ENCODE results near the gene URB2. TPM values are rescaled to one million over a fixed set of nuclear protein-coding genes. Genes with fewer than 3 reads are reported as not detected.
"Not testable (repeated sequence)": the region's sequence is repeated elsewhere in the genome, so short reads cannot be mapped to it uniquely, and the experiment has no call there.

Gene URB2
- total RNA-seq, 1 donor from 2014 or later = 16.6 TPM

DNA sequence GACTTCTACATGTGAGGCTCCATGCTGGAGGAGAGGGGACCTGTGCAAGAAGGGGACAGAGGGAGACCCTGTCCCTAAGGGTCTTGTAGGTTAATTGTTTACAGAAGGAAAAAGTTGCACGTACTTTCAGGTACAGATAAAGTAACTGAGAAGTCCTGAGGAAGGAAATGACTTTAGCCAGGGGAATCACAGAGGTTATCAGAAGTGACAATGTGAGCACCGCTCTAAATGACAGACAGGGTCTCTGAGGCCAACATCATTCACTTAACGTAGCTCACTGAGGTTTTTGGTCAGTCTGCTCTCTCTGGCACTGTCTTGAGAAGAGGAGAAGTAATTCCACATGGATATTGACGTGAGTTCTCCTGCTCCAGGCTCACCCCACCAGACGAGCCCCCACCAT is 12.1 kb upstream of the URB2 start:
- no peak for DNase-seq (ENCODE audit: low read depth, low spot score)

DNA sequence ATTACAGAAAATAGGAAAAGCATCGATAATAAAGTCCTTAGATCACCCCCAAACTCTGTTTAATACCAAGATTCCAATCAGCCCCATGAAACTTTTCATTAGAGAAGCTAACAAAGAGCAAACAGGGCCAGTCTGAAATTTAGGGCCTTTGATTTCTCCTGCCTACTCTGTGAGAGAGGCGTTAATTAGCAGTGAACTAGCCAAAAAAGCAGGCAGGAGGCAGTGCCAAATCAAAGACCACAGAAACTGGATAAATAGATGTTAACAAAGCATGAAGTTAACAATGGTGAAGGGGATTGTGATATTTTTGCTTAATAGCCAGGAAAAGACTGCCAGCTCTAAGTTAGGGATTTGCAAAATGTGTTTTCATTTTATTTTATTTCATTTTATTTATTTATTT is 11.3 kb upstream of the URB2 start:
- DNase-seq (ENCODE audit: low read depth, low spot score) = no peak

DNA sequence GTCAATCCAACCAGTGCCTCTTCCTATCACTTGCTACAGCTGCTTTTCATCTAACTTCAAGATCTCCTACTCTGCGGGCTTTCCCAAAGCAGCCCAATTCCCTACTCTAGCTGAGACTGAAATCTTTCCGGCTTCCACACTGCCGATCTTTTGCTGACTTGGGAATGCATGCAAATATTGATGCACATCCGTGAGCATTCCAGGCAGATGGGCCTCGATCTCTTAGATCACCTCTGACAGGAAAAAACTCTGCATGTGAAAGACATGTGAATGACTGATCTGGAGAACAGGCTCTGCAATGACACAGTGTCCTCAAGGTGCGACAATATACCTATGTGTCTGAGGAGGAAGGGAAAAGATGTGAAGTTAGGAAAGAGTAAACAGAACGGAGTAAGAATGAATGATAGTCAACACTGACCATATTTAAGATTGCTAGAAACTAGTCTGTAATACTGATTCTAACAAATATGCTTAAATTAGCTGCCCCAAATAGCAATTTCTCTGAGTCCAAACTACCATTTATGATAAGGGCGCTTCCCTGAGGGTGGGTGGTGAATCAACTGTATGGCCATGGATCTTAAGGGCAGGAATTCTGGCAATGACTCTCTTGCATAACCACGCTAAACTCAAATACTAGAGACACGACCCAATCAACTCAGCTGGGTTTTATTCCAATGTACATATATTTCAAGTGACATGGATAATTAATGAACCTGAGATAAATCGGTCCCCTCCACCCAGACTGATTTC is 8.5 kb upstream of the URB2 start:
- DNase-seq (ENCODE audit: low read depth, low spot score) = no peak

DNA sequence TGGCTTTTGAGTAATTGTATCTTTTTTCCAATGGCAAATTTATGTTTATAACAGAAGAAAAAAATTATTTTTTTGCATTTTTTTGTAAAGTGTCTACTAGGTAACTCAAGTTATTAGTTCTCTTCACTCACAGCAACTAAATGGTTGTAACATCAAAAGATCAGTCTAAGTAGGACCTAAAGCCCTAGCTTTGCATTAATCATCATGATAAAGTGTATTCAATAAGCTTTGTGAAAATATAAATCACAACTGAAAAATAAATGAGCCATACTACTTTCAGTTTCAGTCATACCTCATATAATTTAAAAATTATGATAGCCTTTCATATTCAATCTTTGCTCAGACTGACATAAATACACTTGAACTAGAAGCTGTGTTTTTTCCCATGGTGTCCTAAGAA is 7.0 kb upstream of the URB2 start:
- DNase-seq (ENCODE audit: low read depth, low spot score) = no peak

DNA sequence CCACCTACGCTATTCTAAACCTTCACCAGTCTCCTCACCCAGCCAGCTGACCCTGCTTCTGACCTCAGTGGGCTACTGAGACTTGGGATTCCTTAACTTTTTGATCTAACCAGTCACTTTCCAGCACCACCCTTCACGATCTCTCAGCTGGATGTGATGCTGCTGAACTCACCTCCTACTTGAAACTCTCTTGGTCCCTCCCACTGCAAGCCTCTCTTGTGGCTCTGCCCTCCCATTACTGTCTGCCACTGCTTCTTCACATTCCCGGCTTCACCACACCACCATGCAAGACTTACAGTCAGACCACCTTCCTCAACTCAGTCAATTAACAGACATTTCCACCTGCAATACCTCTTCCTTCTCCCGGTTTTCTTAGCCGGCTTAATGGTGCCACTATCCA is 6.4 kb upstream of the URB2 start:
- no peak for DNase-seq (ENCODE audit: low read depth, low spot score)

DNA sequence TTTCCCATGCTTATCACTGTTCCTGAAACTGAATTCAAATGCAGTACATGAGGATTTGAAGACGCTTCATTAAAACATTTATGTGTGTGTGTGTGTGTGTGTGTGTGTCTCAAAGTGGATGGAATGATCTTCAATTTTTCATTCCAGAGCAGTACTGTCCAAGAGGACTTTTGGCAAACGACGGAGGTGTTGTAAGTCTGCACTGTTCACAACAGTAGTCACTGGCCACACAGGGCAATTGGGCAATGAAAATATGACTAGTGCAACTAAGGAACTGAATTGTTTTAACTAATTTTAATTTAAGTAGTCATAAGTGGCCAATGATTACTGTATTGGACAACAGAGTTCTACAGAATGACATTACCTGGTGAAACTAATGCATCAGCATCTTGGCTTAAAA is 5.2 kb upstream of the URB2 start:
- DNase-seq (ENCODE audit: low read depth, low spot score) = no peak

DNA sequence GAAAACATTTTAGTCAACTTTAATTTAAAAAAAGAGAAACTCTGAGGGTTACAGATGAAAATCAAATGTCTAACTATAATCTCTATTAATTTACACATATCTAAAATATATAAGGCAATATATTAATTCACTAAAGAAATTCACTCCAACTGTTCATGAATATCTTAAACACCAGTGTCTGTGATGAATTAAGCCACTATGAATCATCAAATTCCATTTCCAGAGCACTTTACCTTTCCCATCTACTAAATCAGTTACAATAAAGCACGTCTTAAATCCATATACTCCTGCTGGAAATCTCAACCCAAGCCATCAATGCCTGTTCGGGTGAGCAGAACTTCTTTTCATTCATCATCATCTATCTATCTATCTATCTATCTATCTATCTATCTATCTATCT is 4.4 kb upstream of the URB2 start:
- no peak for DNase-seq (ENCODE audit: low read depth, low spot score)

DNA sequence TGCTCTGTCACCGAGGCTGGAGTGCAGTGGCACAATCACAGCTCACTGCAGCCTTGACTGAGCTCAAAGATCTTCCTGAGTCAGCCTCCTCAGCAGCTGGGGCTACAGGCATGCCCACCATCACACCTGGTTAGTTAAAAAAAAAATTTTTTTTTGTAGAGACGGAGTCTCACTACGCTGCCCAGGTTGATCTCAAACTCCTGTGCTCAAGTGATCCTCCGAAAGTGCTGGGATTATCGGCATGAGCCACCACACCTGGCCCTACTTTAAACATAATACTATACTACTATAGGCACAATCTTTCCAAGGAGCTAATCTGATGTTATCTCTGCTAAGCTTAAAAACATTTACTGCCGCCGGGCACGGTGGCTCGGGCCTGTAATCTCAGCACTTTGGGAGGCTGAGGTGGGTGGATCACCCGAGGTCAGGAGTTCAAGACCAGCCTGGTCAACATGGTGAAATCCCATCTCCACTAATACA is 3.4 kb upstream of the URB2 start:
- DNase-seq (ENCODE audit: low read depth, low spot score) = not testable (repeated sequence)

DNA sequence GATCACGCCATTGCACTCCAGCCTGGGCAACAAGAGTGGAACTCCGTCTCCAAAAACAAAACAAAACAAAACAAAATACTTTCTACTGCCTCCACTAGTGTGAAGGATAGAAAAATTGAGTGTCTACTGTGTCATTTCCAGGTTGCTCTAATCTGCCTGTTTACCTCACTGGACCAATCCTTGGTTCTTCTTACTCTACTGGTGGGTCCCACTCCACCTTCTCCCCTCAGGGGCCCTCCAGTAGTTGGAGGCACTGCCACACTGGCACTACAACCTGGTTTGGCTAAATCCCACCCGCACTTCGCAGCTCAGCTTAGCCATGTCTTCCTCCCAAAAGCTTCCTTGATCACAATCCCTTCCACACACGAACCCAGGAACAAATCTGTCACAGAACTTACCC is 2.8 kb upstream of the URB2 start:
- DNase-seq (ENCODE audit: low read depth, low spot score) = no peak

DNA sequence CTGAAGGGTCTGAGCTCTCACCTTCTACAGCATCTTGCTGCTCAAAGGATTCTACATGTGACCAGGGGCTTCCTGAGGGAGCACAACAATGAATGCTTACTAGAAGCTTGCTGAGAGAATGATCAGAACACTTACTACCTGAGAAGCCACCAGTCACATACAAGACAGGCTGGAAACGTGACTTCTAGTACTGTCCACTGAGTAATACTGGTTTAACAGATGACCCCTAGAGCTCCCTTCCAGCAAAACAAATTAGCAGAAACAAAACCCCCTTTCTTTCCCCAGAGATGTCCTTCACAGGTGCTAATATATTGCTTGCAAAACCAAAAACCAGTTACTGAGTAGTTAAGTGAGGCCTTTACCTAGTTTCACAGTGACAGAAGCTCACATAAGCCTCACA is 2.2 kb upstream of the URB2 start:
- DNase-seq (ENCODE audit: low read depth, low spot score) = no peak

DNA sequence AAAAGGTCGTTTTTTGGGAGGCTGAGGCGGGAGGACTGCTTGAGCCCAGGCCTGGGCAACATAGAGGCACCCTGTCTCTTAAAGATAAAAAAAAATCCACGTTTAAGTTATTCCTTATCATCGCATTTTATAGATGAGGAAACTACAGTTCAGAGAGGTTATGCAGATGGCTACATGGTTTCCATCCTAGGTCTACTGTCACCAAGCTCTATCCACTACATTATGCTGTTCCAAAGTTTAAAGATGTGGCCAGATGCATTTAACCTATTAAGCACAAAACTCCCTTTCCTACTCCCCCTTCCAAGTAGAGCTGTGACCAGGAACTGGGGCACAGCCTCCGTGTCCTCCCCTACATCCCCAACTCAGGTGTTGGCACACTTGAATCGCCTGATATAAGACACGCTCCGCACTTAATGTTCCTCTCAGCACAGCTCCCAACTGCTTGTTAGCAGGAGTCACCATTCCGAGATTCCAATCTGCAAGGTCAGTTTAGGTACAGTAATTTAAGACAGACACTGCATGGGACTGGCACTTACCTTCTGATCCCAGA is 1.5 kb upstream of the URB2 start:
- no peak for DNase-seq (ENCODE audit: low read depth, low spot score)

DNA sequence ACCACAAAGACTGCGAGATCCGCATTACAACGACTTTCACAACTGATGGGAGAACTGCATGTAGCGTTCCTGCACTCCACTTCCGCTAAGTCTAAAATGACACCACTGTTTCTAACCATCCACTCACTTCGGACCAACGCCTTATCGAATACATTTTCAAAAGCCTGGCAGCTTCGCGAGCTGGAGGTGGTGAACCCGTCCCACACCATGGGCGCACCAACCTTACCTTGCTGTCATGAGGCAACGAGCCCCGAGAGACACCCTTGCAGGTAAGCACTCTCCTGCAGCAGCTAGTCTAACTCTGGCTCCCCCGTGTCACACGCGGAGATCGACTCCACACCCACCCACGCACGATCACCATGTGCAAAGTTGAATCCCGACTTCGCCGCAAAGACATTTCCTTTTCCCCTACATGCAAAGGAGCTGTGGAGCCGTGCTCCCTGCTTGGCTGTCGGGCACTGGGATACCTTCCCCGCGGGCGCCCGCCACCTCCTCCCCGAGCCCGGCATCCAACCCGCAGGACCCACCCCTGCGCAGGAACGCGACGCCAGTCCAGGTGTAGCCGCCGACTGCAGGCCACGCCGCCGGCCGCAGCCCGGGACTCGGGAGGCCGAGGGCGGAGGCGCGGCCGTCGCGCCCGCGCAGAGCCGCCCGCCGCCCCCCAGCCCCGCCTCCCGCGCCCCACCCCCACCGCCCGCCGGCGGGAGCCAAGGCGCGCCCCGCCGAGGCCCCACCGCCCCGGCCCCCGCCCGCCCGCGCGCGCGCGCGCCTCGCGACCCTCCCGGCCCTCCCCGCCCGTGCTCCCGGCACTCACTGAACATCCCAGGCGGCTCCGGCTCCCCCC is 754 bp upstream of the URB2 start:
- DNase-seq (ENCODE audit: low read depth, low spot score) = no peak

DNA sequence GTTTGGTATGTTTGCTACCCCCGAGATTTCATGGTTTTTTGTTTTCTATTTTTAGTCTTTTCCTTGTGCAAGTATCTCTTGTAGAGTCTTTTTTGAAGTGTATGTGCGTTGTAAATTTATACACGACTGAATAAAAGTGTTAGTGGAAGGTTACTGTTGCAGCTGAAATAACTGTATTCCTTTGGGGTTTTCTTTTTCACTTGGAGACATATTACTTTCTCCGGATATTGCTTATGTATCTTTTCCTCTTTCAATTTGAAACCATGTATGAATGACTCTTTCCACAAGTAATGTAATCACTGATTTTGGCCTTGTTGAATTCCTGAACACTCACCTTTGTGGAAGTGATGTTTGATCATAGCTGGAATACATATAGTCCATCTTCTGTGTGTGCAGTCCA is 956 bp downstream of the URB2 start:
- DNase-seq (ENCODE audit: low read depth, low spot score) = no peak

DNA sequence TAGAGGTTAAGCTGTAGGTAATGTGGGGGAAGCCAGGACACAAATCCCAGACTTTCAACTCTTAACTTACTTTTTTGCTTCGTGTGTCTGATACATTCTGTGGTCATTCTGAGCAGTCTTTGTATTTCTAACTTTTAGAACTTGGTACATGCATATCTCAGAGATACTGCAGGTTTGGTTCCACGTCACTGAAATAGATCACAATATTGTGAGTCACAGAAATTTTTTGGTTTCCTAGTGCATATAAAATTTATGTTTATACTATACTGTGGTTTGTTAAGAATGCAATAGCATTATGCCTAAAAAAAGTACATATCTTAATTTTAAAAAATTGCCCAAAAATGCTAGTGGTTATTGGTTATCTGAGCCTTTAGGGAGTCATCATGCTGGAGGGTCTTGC is 3.2 kb downstream of the URB2 start:
- DNase-seq (ENCODE audit: low read depth, low spot score) = no peak

DNA sequence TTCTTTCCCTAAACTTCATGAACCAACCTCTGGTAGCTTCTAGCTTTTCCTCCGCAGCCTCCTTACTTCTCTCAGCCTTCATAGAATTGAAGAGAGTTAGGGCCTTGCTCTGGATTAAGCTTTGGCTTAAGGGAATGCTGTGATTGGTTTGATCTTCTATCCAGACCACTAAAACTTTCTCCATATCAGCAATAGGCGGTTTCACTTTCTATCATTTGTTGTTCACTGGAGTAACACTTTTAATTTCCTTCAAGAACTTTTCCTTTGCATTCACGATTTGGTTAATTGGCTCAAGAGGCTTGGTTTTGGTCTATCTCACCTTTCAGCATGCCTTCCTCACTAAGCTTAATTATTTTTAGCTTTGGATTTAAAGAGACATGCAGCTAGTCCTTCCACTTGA is 5.1 kb downstream of the URB2 start:
- DNase-seq (ENCODE audit: low read depth, low spot score) = no peak

DNA sequence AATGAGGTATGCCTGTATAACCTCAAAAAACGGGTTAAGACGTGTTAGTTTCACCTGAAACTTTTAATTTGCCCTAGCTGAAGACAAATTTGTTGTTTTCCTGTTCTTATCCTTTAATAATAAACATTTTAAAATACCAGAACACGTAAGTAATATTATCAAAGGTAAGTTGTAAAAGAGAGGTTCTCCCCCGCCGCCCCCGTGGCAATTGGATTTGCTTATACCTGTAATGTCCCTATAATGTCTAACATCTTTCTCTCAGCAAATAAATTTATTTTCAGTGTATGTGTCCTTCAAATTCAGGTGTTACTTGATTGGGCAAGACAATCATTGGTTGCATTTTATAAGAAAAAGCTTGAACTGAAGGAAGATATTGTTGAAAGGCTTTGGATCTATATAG is 5.9 kb downstream of the URB2 start:
- no peak for DNase-seq (ENCODE audit: low read depth, low spot score)

DNA sequence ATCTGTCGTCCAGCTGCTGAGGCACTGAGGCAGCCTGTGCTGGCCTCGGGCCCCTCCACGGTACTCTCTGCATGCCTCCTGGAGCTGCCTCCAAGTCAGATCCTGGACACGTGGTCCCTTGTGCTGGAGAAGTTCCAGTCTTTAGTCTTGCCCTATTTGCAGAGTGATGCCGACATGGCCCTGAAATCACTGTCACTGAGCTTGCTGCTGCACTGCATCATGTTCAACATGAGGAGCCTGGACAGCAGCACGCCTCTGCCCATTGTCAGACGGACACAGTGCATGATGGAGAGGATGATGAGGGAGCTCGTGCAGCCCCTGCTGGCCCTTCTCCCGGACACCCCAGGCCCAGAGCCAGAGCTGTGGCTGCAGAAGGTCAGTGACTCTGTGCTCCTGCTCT is 10.0 kb downstream of the URB2 start:
- DNase-seq (ENCODE audit: low read depth, low spot score) = no peak

DNA sequence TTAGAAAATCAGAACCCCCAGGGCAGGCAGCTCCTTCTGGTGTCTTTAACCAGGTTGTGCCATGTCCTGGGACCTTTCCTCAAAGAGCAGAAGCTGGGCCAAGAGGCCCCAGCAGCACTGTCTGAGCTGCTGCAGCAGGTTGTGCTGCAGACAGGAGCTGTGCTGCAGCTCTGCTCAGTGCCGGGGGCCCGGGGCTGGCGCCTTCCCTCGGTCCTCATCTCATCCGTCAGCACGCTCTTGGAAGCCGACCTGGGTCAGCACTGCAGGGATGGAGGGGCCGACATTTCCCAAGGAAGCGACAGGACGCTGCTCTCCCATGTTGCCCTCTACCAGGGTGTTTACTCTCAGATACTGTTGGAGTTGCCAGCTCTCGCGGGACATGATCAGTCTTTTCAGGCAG is 11.7 kb downstream of the URB2 start:
- DNase-seq (ENCODE audit: low read depth, low spot score) = no peak

DNA sequence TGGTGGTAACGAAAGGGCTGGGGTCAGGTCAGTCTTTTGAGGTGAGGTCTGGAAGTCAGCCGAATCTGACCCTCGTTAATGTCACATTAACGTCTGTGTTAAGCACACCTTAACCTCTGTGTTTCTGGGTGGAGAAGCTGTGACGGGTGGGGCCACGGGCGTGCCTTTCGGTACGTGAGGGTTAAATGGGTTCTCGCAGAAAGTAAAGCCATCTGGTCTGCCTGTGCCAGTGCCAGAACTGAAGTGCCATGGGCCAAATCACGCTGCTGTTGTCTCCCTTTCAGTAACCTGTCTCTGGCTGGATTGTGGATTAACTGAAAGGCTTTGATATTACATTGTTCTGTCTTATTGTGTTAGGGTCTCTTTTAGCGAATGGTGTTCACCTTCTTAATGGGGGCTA is 14.4 kb downstream of the URB2 start:
- DNase-seq (ENCODE audit: low read depth, low spot score) = no peak

DNA sequence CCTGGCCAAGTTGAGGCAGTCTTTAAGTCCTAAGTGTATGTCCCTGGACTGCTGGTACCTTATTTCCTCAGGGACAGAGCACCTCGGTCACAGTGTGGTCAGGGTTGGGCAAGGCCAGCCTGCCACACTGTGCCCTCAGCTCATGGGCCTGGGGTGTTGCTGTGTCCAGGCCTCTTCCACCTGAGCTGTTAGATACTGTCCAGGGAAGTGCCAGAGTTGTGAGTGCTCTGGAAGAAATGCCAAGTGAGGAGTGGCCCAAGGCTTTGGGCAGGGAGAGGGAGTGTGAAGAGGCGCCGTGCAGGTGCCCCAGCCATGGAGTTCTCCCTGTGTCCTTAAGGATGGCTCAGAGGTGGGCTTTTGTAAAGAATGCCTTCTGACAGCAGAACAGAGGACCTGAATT is 15.3 kb downstream of the URB2 start:
- DNase-seq (ENCODE audit: low read depth, low spot score) = no peak

DNA sequence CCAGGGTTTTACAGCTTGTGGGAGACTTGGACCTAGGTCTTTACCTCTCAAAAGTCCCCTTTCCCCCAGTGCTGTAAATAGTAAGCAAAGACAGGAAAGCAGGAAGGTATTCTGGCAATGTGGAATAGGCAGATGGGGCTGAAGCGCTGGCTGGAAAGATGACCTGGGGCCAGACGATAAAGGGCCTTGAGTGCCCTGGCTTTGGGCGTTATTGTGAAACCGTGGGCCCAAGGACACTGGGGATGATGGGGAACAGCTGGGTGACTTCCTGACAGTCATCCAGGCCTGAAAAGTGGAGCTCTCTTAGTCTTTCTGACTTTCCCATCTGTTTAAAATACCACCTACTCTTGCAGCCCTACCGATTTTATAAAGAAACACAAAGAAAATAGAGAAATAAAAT is 16.3 kb downstream of the URB2 start:
- DNase-seq (ENCODE audit: low read depth, low spot score) = no peak

DNA sequence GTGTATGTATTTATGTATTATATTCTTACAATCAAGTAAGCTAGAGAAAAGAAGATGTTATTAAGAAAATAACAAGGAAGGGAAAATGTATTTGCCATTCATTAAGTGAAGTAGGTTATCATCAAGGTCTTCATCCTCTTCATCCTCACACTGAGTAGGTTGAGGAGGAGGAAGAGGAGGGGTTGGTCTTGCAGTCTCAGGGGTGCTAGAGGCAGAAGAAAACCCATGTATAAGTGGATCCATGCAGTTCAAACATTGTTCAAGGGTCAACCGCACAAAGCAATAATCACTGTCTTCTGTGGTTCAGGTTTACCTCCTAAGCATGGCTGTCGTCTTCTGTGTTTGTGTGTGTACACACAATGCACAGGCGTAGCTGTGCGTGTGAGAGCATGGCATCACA is 16.9 kb downstream of the URB2 start:
- no peak for DNase-seq (ENCODE audit: low read depth, low spot score)

Data from pulmonary artery endothelial cell (primary cell).